Mesenchymal stem cell (in vitro differentiated cells and primary cell): ENCODE measurements around the gene FOXN3.

Experiments
- DNase-seq: peaks from one replicate; pipeline ENCODE4 v3.0.0-alpha.2; 2013
- H2AFZ ChIP-seq: one replicate; pipeline ENCODE4 v1.6.1; 2013; ENCODE audit warnings: low read depth, mild to moderate bottlenecking, control low read depth, inconsistent platforms, low read length, moderate library complexity
- H2AK5ac ChIP-seq: 2 replicates; pipeline ENCODE4 v1.6.1; 2013; ENCODE audit warnings: low read length, moderate library complexity, mild to moderate bottlenecking, inconsistent platforms; ENCODE audit not compliant: severe bottlenecking
- H2BK120ac ChIP-seq: one replicate; pipeline ENCODE4 v1.6.1; 2013; ENCODE audit warnings: low read depth, mild to moderate bottlenecking, inconsistent platforms, low read length, moderate library complexity
- H2BK12ac ChIP-seq, 2 experiments: one replicate each; pipeline ENCODE4 v1.6.1; 2013; ENCODE audit warnings: inconsistent platforms in 2 of 2, low read length in 2 of 2, mild to moderate bottlenecking in 2 of 2, moderate library complexity in 2 of 2, control low read depth in 1 of 2
- H2BK15ac ChIP-seq: one replicate; pipeline ENCODE4 v1.6.1; 2013; ENCODE audit warnings: mild to moderate bottlenecking, low read depth, inconsistent platforms; ENCODE audit not compliant: poor library complexity, severe bottlenecking
- H2BK5ac ChIP-seq: 2 replicates; pipeline ENCODE4 v1.6.1; 2013; ENCODE audit warnings: low read depth, mild to moderate bottlenecking, low read length, control low read depth, inconsistent platforms; ENCODE audit not compliant: poor library complexity, severe bottlenecking
- H3K14ac ChIP-seq, 2 experiments: one replicate each; pipeline ENCODE4 v1.6.1; 2013; ENCODE audit warnings: inconsistent platforms in 2 of 2, low read length in 2 of 2, control low read depth in 1 of 2, mild to moderate bottlenecking in 1 of 2, moderate library complexity in 1 of 2
- H3K18ac ChIP-seq, 2 experiments: one replicate each; pipeline ENCODE4 v1.6.1; 2013; ENCODE audit warnings: inconsistent platforms in 2 of 2, low read length in 2 of 2, control low read depth in 1 of 2, low read depth in 1 of 2, mild to moderate bottlenecking in 1 of 2
- H3K23ac ChIP-seq, 2 experiments: one replicate each; pipeline ENCODE4 v1.6.1; 2013; ENCODE audit warnings: inconsistent platforms in 2 of 2, low read length in 2 of 2, mild to moderate bottlenecking in 2 of 2, moderate library complexity in 2 of 2, control low read depth in 1 of 2
- H3K27ac ChIP-seq: 2 replicates; pipeline ENCODE4 v1.5.1; 2013; ENCODE audit warnings: mild to moderate bottlenecking, moderate library complexity, low read length, control low read depth, inconsistent platforms; ENCODE audit not compliant: poor library complexity, severe bottlenecking
- H3K27me3 ChIP-seq, 2 experiments: 2 replicates each; pipeline versions ENCODE4 v1.6.1 to v1.7.0; 2013; ENCODE audit warnings: low read length in 2 of 2, mild to moderate bottlenecking in 2 of 2, moderate library complexity in 2 of 2, control low read depth in 1 of 2, inconsistent platforms in 1 of 2; ENCODE audit not compliant: control insufficient read depth in 1 of 2, insufficient read depth in 1 of 2
- H3K36me3 ChIP-seq, 2 experiments: 2 replicates each; pipeline versions ENCODE4 v1.6.1 to v1.7.0; 2013; ENCODE audit warnings: low read length in 2 of 2, control low read depth in 1 of 2, inconsistent platforms in 1 of 2, low read depth in 1 of 2, mild to moderate bottlenecking in 1 of 2; ENCODE audit not compliant: insufficient read depth in 2 of 2, control insufficient read depth in 1 of 2
- H3K4ac ChIP-seq, 2 experiments: one replicate each; pipeline ENCODE4 v1.6.1; 2013; ENCODE audit warnings: inconsistent platforms in 2 of 2, low read length in 2 of 2, mild to moderate bottlenecking in 2 of 2, moderate library complexity in 2 of 2, control low read depth in 1 of 2, low read depth in 1 of 2
- H3K4me1 ChIP-seq: 2 replicates; pipeline ENCODE4 v1.6.1; 2013; ENCODE audit warnings: low read depth, low read length, control low read depth; ENCODE audit not compliant: control insufficient read depth, insufficient read depth
- H3K4me2 ChIP-seq: 2 replicates; pipeline ENCODE4 v1.6.1; 2013; ENCODE audit warnings: low read length, mild to moderate bottlenecking, inconsistent platforms; ENCODE audit not compliant: poor library complexity, severe bottlenecking
- H3K4me3 ChIP-seq, 2 experiments: 2 replicates each; pipeline versions ENCODE4 v1.5.1 to v1.7.0; 2013; ENCODE audit warnings: low read length in 2 of 2, mild to moderate bottlenecking in 2 of 2, control low read depth in 1 of 2, low read depth in 1 of 2; ENCODE audit not compliant: insufficient read depth in 1 of 2
- H3K79me1 ChIP-seq: replicated peaks from 2 replicates; pipeline ENCODE4 v1.6.1; 2013; ENCODE audit warnings: mild to moderate bottlenecking, control low read depth, low read length, inconsistent platforms; ENCODE audit not compliant: poor library complexity, severe bottlenecking
- H3K9ac ChIP-seq: 2 replicates; pipeline ENCODE4 v1.7.0; 2013; ENCODE audit warnings: mild to moderate bottlenecking, low read length, moderate library complexity
- H3K9me3 ChIP-seq: 2 replicates; pipeline ENCODE4 v1.7.0; 2013; ENCODE audit warnings: mild to moderate bottlenecking, low read length; ENCODE audit not compliant: control insufficient read depth
- H4K8ac ChIP-seq: one replicate; pipeline ENCODE4 v1.6.1; 2013; ENCODE audit warnings: inconsistent platforms, mild to moderate bottlenecking, low read length, moderate library complexity
- H4K91ac ChIP-seq: one replicate; pipeline ENCODE4 v1.6.1; 2013; ENCODE audit warnings: mild to moderate bottlenecking, low read length, inconsistent platforms
- WGBS: methylation state at CpG from one replicate; pipeline ENCODE4 v1.1.7; 2013; ENCODE audit warnings: mixed read lengths; 5-methylcytosine and 5-hydroxymethylcytosine counted together

FOXN3 gene

DNA sequence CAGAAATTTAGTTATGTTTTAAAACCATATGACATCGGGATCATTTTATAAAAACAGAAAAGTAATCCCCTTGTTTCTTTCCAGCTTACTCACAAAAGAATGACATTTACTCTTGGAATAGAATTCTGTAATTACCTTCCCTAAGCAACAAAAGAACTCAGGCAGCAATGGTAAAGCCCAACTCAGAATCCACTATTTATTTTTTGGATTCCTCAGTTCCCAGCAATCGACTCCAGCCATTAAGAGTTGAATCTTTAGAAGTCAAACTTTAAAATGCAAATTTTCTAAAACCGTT, 65.9 kb downstream of the FOXN3 start:
- no peaks in the 10 kb centered on the region for H3K9me3 ChIP-seq
- no peak overlapping the region for H3K4me2 ChIP-seq
- no peak overlapping the region for H4K91ac ChIP-seq
- DNase-seq = no peak
- no peak overlapping the region for H2BK15ac ChIP-seq
- H3K9ac ChIP-seq = peak overlapping the region; percentile 85
- peaks cover 28% of the 10 kb centered on the region for H3K79me1 ChIP-seq
- peaks cover 3% of the 10 kb centered on the region for H3K4me1 ChIP-seq
- H3K18ac ChIP-seq = no peak overlapping the region
- no peak overlapping the region for H2BK5ac ChIP-seq
- H3K23ac ChIP-seq = no peak overlapping the region
- peaks cover 14 to 20% of the 10 kb centered on the region in 2 experiments for H3K36me3 ChIP-seq
- no peak overlapping the region for H3K14ac ChIP-seq
- 21% methylated on average over 3 of the region's 3 CpGs for WGBS
- no peak overlapping the region for H2BK120ac ChIP-seq
- H2BK12ac ChIP-seq = no peak overlapping the region
- H2AFZ ChIP-seq = no peak overlapping the region
- no peak overlapping the region for H4K8ac ChIP-seq
- H3K27ac ChIP-seq = peak overlapping the region; percentile 43
- no peak overlapping the region for H3K4me3 ChIP-seq
- no peak overlapping the region for H3K4ac ChIP-seq
- no peaks in the 10 kb centered on the region for H3K27me3 ChIP-seq
- H2AK5ac ChIP-seq = no peak overlapping the region

DNA sequence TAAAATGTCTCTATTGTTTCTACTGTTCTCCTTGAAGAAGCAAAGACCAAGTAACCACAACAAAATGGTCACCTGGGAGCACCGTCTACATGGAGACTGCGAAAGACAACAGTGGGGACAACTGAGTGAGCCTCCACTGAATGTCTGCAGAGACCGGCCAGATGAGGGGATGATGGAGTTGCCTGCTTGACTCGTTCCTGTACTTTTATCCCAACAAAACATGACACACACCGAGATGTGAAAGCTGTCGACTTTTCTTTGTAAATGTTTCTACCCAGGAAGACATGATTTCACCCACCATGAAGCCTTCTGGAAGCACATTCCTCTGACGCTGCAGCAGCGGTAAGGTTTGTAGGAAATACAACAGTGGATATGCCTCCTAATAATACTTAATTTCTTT, 66.9 kb downstream of the FOXN3 start:
- no peak overlapping the region for H3K27ac ChIP-seq
- no peak overlapping the region for H2AK5ac ChIP-seq
- peaks cover 3% of the 10 kb centered on the region for H3K4me1 ChIP-seq
- no peak overlapping the region for H4K91ac ChIP-seq
- H2BK120ac ChIP-seq = no peak overlapping the region
- no peaks in the 10 kb centered on the region for H3K9me3 ChIP-seq
- H2BK15ac ChIP-seq = no peak overlapping the region
- H3K14ac ChIP-seq = no peak overlapping the region
- H2AFZ ChIP-seq = no peak overlapping the region
- H2BK12ac ChIP-seq = peak overlapping the region in 1 of 2 experiments; percentile 90
- H3K4me3 ChIP-seq = no peak overlapping the region
- no peak overlapping the region for H3K4ac ChIP-seq
- no peaks in the 10 kb centered on the region for H3K27me3 ChIP-seq
- no peak for DNase-seq
- H3K23ac ChIP-seq = no peak overlapping the region
- H3K4me2 ChIP-seq = no peak overlapping the region
- H3K18ac ChIP-seq = peak overlapping the region in 1 of 2 experiments; percentile 27
- no peak overlapping the region for H4K8ac ChIP-seq
- H3K79me1 ChIP-seq = peaks cover 28% of the 10 kb centered on the region
- WGBS = 97% methylated on average over 8 of the region's 8 CpGs
- H3K36me3 ChIP-seq = peaks cover 17 to 20% of the 10 kb centered on the region in 2 experiments
- H2BK5ac ChIP-seq = no peak overlapping the region
- no peak overlapping the region for H3K9ac ChIP-seq

DNA sequence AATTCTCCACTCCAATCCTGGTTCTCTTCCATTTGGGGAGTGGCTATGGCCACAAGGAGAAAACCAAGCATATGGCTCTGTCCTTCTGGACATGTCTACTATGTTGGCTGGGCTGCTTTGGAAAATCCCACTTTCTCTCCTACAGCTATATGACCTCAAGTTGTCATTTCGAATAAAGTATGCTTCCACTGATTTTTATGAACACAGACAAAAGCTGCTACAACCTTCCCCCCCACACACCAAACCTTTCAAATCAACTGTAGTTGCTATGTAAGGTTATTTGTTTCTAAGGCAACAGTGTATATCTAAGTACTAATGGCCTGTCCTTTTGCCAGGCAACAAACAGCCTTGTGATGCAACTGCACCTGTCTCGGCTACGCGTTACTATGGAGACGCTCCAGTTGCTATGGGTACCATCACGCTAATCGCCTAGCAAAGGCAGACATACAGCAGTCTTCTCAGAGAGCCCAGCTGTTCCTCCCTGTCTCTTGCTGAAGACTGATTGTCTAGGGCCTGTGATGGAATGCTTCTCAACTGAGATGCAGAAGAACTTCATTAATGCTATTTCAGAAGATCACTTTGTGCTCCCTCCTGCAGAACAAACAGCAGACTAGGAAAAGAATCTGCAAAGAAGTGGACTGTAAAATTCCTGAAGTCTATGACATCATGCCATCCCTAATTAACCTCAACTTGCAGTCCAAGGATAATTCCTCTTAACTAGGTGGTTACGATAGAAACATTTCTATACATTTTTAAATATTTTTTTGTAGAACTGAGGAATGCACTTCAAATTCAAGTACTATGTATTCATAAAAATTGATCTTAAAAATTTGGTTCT, 67.6 kb downstream of the FOXN3 start:
- peak; percentile 76 for DNase-seq
- no peak overlapping the region for H2BK5ac ChIP-seq
- no peak overlapping the region for H2AK5ac ChIP-seq
- H3K4ac ChIP-seq = no peak overlapping the region
- H3K9me3 ChIP-seq = no peaks in the 10 kb centered on the region
- H3K27me3 ChIP-seq = no peaks in the 10 kb centered on the region
- H3K27ac ChIP-seq = no peak overlapping the region
- H2AFZ ChIP-seq = no peak overlapping the region
- H3K4me1 ChIP-seq = peaks cover 3% of the 10 kb centered on the region
- H3K4me3 ChIP-seq = peak overlapping the region in 1 of 2 experiments; percentile 8
- H3K18ac ChIP-seq = peak overlapping the region; percentile 6 to 21
- no peak overlapping the region for H2BK120ac ChIP-seq
- H2BK12ac ChIP-seq = no peak overlapping the region
- WGBS = 95% methylated on average over 7 of the region's 8 CpGs
- H3K36me3 ChIP-seq = peaks cover 19 to 20% of the 10 kb centered on the region in 2 experiments
- no peak overlapping the region for H3K23ac ChIP-seq
- peak overlapping the region; percentile 21 for H3K9ac ChIP-seq
- peak overlapping the region in 1 of 2 experiments; percentile 5 for H3K14ac ChIP-seq
- H2BK15ac ChIP-seq = no peak overlapping the region
- H3K79me1 ChIP-seq = peaks cover 32% of the 10 kb centered on the region
- H4K8ac ChIP-seq = no peak overlapping the region
- no peak overlapping the region for H4K91ac ChIP-seq
- H3K4me2 ChIP-seq = no peak overlapping the region

DNA sequence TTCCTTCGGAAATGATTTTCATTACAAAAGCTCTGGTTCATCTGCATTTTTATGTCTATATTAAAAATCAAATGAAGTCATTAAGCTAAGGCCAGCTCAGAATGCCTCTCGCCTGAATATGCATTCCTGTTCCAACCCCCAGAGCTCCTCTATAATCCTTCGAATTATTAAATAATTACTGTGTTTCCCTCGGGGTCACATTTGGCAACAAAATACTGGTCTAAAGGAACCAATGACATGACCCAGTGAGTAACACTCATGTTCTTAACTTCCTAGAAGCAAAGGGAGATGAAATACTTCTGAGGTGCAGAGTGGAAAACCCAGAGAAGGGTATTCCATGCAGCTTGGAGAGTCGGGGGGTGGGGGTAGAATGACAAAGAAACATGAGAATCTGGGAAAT, 68.3 kb downstream of the FOXN3 start:
- no peaks in the 10 kb centered on the region for H3K27me3 ChIP-seq
- no peak overlapping the region for H4K8ac ChIP-seq
- peaks cover 3% of the 10 kb centered on the region for H3K4me1 ChIP-seq
- H3K36me3 ChIP-seq = peaks cover 19 to 20% of the 10 kb centered on the region in 2 experiments
- H3K18ac ChIP-seq = no peak overlapping the region
- H2BK120ac ChIP-seq = no peak overlapping the region
- H3K23ac ChIP-seq = no peak overlapping the region
- H3K4me2 ChIP-seq = no peak overlapping the region
- WGBS = 97% methylated on average over 4 of the region's 5 CpGs
- H3K4me3 ChIP-seq = peak overlapping the region in 1 of 2 experiments; percentile 8
- DNase-seq = no peak
- H4K91ac ChIP-seq = no peak overlapping the region
- H3K14ac ChIP-seq = no peak overlapping the region
- H2AFZ ChIP-seq = no peak overlapping the region
- peaks cover 32% of the 10 kb centered on the region for H3K79me1 ChIP-seq
- H3K9ac ChIP-seq = peak overlapping the region; percentile 47
- H2BK15ac ChIP-seq = no peak overlapping the region
- H2BK5ac ChIP-seq = no peak overlapping the region
- no peak overlapping the region for H3K27ac ChIP-seq
- H2BK12ac ChIP-seq = no peak overlapping the region
- H2AK5ac ChIP-seq = no peak overlapping the region
- H3K4ac ChIP-seq = no peak overlapping the region
- no peaks in the 10 kb centered on the region for H3K9me3 ChIP-seq
